Skin of body (tissue), 3 donors: Measurements from ENCODE around the gene ZNF565. TPM values are rescaled to one million over a fixed set of nuclear protein-coding genes. Genes with fewer than 3 reads are reported as not detected.
A peak's percentile ranks its signal among the peaks of the same experiment; 100 is the strongest.
"Not testable (repeated sequence)": the region's sequence is repeated elsewhere in the genome, so short reads cannot be mapped to it uniquely, and the experiment has no call there.

ENCODE experiments used
- DNase-seq: peaks from one replicate; lab custom pipeline; 2025; lab: John Stamatoyannopoulos, UW
- small RNA-seq: library from RNA; depleted of rRNA; stranded (forward); fragments of <200 nt; gene quantifications from one replicate; pipeline ENCODE3, GENCODE V24; 2014; ENCODE audit warnings: low replicate concordance
- total RNA-seq: library from RNA; depleted of rRNA; stranded (reverse); fragments of >200 nt; gene quantifications from one replicate; pipeline ENCODE4 v1.2.3, GENCODE V29; 2014

ZNF565 gene
- total RNA-seq, 1 donor from 2014 or later: 8.2 TPM

DNA sequence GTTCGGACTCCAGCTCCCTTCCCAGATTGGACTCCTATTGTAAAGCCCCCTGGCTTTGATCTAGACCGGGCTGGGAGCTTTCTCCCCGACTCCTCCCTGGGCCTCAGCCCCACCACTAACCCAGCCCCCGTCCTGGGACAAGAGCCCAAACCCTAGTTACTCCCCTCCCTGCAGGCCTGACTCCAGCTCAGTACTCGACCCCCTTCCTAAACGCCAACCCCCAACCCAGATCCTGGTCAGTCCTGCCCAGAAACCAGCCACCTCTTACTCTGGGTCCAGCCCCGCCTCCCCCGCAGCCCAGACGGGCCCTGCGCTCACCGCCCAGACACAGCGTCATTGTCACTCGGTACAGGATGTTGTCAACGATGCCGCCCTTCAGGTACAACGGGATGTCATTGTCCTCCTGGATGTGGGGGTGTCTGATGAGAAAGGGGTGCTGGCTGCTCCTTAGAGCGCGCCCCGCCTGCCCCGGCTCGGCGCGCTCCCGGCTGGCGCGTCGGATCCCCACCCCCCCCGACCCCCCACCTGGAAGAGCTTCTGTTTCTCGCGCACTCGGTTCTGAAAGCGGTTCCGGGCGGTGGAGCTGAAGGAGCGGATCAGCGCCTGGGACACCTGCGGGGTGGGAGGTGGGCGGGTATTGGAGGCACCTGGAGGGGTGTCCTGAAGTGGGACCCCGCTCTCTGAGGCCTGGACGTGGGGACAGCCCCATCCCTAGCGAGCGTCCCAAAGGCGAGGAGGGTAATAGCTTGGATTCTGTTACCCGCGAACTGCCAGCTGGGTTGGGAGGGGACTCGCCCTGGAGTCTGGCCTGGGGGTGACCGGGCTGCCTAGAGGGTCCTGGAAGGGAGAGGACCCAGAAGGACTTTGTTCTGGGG is 63.1 kb downstream of the ZNF565 start:
- DNase-seq: peak; percentile 47

DNA sequence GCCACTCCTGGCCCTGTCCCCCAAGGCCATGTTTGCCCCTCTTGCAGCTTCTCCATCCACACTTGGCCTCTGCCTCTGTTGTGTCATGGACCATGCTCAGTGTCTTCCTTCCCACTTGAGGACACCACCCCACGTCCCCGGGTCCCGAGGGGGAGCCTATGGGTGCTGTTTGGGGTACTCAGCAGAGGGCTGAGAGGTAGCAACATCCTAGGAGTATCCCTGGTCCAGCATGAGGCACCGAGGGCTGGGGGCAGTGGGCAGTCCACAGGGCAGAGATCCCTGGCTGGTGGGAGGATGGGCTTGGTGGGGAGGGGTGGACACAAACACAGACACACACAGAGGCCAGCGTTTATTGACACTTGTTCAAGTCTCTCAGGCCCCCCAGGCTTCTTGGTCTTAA is 63.9 kb downstream of the ZNF565 start:
- DNase-seq: no peak

- DNase-seq: no peak
These were observed 64.6 kb downstream of the ZNF565 start for GRCh38 chr19:36149673-36150406.

DNA sequence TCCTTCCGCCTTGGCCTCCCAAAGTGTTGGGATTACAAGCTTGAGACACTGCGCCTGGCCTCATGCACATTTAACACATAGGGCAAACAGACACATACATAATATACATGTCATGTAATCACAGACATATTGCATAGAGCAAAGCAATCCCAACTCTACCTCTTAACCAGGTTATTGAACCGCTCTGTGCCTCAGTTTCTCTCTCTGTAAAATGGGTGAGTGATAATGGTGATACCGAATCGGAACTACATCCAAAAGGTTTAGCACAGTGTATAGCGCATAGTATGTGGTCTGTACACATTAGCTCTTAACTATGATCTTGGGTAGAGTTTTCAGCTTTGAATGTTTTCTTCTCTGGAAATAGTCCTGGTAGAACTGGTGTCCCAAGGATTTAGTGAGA is 69.8 kb downstream of the ZNF565 start:
- DNase-seq: no peak

DNA sequence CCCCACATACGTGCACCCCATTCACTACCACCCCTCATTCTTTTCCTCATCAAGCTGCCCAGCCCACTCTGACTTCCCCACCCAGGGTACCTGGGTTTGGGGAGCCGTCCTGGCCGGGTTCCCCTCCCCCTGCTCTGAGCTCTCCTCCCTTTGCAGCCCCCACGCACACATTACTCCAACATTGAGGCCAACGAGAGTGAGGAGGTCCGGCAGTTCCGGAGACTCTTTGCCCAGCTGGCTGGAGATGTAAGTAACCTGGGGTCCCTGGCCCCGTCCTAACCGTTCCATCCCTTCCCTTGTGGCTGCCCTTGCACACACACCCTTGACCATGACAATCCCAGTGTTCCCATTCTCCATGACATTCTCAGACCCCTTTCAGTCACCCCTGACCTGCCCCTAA is 72.0 kb downstream of the ZNF565 start:
- no peak for DNase-seq

- no peak for DNase-seq
These were observed 72.4 kb downstream of the ZNF565 start for GRCh38 chr19:36142046-36142445.

DNA sequence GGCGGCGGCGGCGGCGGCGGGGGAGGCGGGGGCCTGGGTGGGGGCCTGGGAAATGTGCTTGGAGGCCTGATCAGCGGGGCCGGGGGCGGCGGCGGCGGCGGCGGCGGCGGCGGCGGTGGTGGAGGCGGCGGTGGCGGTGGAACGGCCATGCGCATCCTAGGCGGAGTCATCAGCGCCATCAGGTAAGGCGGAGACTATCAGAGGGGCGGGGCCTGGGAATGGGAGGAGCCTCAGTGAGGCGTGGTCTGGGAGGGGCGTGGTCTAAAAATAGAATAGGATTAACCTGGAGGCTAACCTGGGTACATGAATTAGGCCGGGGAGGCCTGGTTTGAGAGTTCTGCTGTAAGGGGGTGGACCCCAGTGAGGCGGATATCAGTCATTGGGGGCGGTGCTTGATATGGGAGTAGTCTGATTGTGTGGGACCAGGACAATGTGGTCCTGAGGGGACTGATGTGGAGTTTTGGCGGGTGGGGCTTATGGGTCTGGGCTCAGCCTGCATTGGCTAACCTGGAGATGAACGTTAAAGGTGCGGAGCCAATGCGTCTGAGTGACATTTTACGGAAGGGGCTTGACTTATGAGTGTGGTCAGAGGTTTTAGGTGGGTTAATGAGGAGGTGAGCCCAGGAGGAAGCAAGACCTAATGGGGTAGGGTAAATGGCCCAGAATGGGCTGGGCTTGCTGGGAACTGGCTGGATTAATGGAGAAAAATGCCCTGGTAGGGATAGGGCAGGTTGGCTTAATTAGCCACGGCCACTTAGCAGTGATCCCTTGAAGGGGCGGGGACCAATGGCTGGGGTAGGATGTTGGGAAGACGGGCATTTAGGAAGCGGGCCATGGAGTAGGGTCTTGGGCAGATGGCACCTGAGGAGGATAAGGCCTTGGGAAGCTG is 73.2 kb downstream of the ZNF565 start:
- DNase-seq: peak; percentile 47

GRCh38 chr19:36140304-36141038 is 74.0 kb downstream of the ZNF565 start:
- DNase-seq: peak; percentile 60

- peak; percentile 94 for DNase-seq
These were observed 74.8 kb downstream of the ZNF565 start, which contains the start of gene CAPNS1 for GRCh38 chr19:36139473-36140303. Gene CAPNS1 (plus strand): TSS chr19:36140066. CDS start chr19:36141012, 946 bp downstream.

- no peak for DNase-seq
These were observed 75.4 kb downstream of the ZNF565 start for GRCh38 chr19:36139120-36139472.

- no peak for DNase-seq
These were observed 77.3 kb downstream of the ZNF565 start for GRCh38 chr19:36136964-36137686.

- DNase-seq: not testable (repeated sequence)
These were observed 79.6 kb downstream of the ZNF565 start for GRCh38 chr19:36134867-36135266.

Small RNAs within 50 kb of the gene (small RNA-seq; reads per million reads assigned to genes)
- gene RF00019: not detected

Other genes starting within 250 kb of the ZNF565 start
- 11.2 TPM for gene SDHAF1, start 219.5 kb downstream of the ZNF565 start, total RNA-seq
- gene SYNE4, start 205.9 kb downstream of the ZNF565 start, total RNA-seq: not detected
- 9.2 TPM for gene ALKBH6, start 200.5 kb downstream of the ZNF565 start, total RNA-seq
- gene CLIP3, start 181.8 kb downstream of the ZNF565 start, total RNA-seq: 4.2 TPM
- 2.3 TPM for gene THAP8, start 160.4 kb downstream of the ZNF565 start, total RNA-seq
- 2.5 TPM for gene WDR62, start 159.8 kb downstream of the ZNF565 start, total RNA-seq
- not detected for gene OVOL3, start 103.5 kb downstream of the ZNF565 start, total RNA-seq
- gene POLR2I, start 99.8 kb downstream of the ZNF565 start, total RNA-seq: 64.2 TPM
- 57.9 TPM for gene TBCB, start 99.2 kb downstream of the ZNF565 start, total RNA-seq
- gene CAPNS1, start 74.6 kb downstream of the ZNF565 start, total RNA-seq: 141 TPM
- 43.5 TPM for gene COX7A1, start 62.2 kb downstream of the ZNF565 start, total RNA-seq
- 89.4 TPM for gene ZNF146, start 441 bp upstream of the ZNF565 start, total RNA-seq
- 11.7 TPM for gene ZFP14, start 164.5 kb upstream of the ZNF565 start, total RNA-seq
- 8.8 TPM for gene ZFP82, start 204.0 kb upstream of the ZNF565 start, total RNA-seq